GM21786 (cell line): ENCODE data around the gene MXI1.
A peak's percentile ranks its signal among the peaks of the same experiment; 100 is the strongest.
"Not testable (repeated sequence)": the region's sequence is repeated elsewhere in the genome, so short reads cannot be mapped to it uniquely, and the experiment has no call there.

Experiments
- ATAC-seq: cut with Tn5 transposase; IDR thresholded peaks from one replicate; pipeline ENCODE4 v1.9.1; 2021; ENCODE audit not compliant: unreplicated experiment

Gene MXI1

GRCh38 chr10:110312206-110312605, 104.8 kb downstream of the MXI1 start:
- no peak for ATAC-seq

- no peak for ATAC-seq
Measured at GRCh38 chr10:110313674-110314073, 106.3 kb downstream of the MXI1 start.

- ATAC-seq: no peak
Measured at GRCh38 chr10:110317866-110318850, 110.8 kb downstream of the MXI1 start.

- no peak for ATAC-seq
Measured at GRCh38 chr10:110321869-110322620, 114.6 kb downstream of the MXI1 start.

GRCh38 chr10:110323503-110323902, 116.1 kb downstream of the MXI1 start:
- ATAC-seq: no peak

GRCh38 chr10:110324201-110324804, 116.9 kb downstream of the MXI1 start:
- peak; percentile 73 for ATAC-seq

- peak; percentile 54 for ATAC-seq
Measured at GRCh38 chr10:110324805-110325280, 117.4 kb downstream of the MXI1 start.

- ATAC-seq: no peak
Measured at GRCh38 chr10:110326351-110327032, 119.1 kb downstream of the MXI1 start.

GRCh38 chr10:110327262-110327914, 120.0 kb downstream of the MXI1 start:
- no peak for ATAC-seq

GRCh38 chr10:110330675-110331074, 123.3 kb downstream of the MXI1 start:
- ATAC-seq: no peak

- not testable (repeated sequence) for ATAC-seq
Measured at GRCh38 chr10:110331226-110331795, 123.9 kb downstream of the MXI1 start.

GRCh38 chr10:110334061-110334656, 126.8 kb downstream of the MXI1 start:
- no peak for ATAC-seq

GRCh38 chr10:110335314-110336064, 128.1 kb downstream of the MXI1 start:
- no peak for ATAC-seq

- ATAC-seq: no peak
Measured at GRCh38 chr10:110336111-110336721, 128.8 kb downstream of the MXI1 start.
